ENCODE measurements around the gene ADRA1B. TPM values are rescaled to one million over a fixed set of nuclear protein-coding genes. Genes with fewer than 3 reads are reported as not detected.

Gene ADRA1B
- polyA plus RNA-seq: under 1 TPM in 3 of 4 donors, not detected in 1; 0.25 to 0.45 (median 0.31) TPM
- long read RNA-seq, donor 1: 0 reads
- long read RNA-seq, donor 2: 0 reads
- long read RNA-seq, donor 3: 0 reads
- long read RNA-seq, donor 4: 0 reads
- long read RNA-seq, donor 5: 0 reads
- long read RNA-seq, donor 6: 0 reads
- long read RNA-seq, donor 7: 0 reads
- long read RNA-seq, donor 8: 0 reads
- long read RNA-seq, donor 9: 0 reads
- long read RNA-seq, donor 10, partial matches to known transcripts: 0 of 1 reads
- long read RNA-seq, donor 10, other reads (novel, unspliced or antisense): 0 of 1 reads

DNA sequence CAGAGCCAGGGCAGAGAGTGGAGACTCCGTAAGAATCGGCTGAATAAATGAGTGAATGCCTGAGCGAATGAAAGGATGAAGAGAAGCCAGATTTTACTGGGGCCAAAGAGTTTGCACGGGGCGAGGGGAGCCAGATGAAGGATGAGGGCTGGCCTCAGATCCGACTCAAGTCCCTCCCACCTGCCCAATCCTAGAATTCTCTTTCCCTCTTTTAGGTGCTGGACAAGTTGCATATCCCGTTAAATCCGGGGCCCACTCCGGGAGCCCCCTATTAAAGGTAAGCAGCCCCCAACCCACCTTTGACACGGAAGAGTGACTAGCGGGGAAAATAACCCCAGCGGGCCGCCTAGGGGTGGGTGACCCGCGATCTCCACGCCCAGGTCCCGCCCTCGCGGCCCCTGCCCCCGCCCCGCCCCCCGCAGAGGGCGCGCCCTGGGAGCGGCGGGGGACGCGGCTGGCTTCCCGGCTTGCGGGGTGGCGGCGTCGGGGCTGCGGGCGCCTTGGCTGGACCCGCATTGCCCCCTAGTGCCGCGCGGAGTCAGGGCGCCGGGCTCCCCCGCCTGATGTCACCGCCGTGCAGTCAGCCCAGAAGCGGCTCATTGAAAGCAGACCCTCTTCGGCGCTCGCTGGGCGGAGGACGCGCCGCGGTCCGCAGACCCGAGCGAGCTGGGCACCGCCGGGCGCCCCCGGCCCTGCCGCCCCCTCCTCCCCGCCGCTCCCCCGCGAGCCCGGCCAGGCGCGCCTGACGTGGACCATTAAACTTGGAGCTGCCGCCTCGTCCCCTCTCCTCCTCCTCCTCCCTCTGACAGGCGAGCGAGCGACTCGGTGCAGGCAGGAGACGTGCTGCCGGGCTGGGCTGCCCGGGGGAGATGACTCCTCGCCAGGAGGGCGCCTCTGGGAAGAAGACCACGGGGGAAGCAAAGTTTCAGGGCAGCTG, at the start of gene ADRA1B:
ADRA1B (plus strand) TSS at position 579 of the 937 bp plus-strand sequence. CDS start 424 bp downstream, outside the sequence.
- FAIRE-seq: no peak
- Histone ChIP-seq H3K4me1 (ENCODE audit: control insufficient read depth in 3 of 3, insufficient read depth in 2 of 3, low read depth in 1 of 3, low read length in 2 of 3) (peaks cover 0 to 25% (median 0%) of the 10 kb centered on the region in 3 donors), H3K9me3 (ENCODE audit: control insufficient read depth in 2 of 2, insufficient read depth in 1 of 2, low read depth in 1 of 2, low read length in 1 of 2) (no peaks in the 10 kb centered on the region), H3K36me3 (ENCODE audit: control insufficient read depth in 3 of 3, insufficient read depth in 2 of 3, low read depth in 1 of 3, low read length in 3 of 3) (no peaks in the 10 kb centered on the region), H3K27ac (ENCODE audit: low read depth in 1 of 3, low read length in 2 of 3) (no peak within 1 kb of the TSS), H3K4me3 (ENCODE audit: low read depth in 1 of 3, low read length in 3 of 3) (peak within 1 kb of the TSS in 2 of 3 donors; percentile 22 to 51), H3K27me3 (ENCODE audit: control insufficient read depth in 3 of 3, insufficient read depth in 3 of 3, low read length in 3 of 3) (peaks cover 0 to 42% (median 6%) of the 10 kb centered on the region in 3 donors)
- 2 to 4% (median 2%) methylated on average over 60 to 81 of the region's 81 CpGs for WGBS, 3 donors
- peak; percentile 49 to 80 for DNase-seq

DNA sequence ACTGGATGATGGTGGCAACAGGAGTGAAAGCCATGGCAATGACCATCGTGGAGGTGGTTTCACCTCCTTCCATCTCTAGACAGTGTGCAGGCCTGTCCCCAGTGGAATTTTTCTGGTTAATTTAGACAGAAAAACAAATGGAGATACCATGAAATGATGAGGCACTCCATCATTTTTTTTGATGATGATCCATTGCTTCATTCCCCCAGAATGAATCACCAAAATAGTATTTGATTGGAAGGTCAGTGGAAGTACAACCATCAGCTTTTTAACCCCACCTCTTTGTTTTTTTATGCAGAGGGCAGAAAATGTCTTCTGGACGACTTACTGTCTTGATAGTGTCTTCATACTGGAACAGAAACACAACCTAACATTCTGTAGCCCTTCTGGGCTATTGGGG, 42.6 kb upstream of the ADRA1B start:
- no peak for FAIRE-seq
- WGBS, 3 donors: 61 to 71% (median 63%) methylated on average over 2 of the region's 2 CpGs

DNA sequence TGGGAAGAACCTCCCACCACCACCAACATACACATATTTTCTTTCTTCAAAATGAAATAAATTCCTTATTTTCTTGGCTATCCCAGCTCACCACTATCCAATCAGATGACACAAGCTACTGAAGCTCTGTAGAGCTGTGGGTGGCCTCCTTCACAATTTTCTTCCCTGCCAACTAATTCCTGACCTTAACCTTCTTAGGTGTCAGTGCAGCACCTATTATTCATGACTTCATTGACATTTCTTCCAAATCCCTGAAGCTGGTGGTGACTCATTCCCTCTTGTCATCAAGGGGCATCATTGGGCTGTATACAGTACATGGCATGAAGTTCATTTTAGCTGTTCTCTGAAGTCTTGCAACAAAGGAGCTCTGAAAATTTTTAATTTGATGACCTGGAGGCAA, 42.0 kb upstream of the ADRA1B start:
- Histone ChIP-seq H3K9me3 (ENCODE audit: control insufficient read depth in 2 of 2, insufficient read depth in 1 of 2, low read depth in 1 of 2, low read length in 1 of 2) (no peaks in the 10 kb centered on the region), H3K4me1 (ENCODE audit: control insufficient read depth in 3 of 3, insufficient read depth in 2 of 3, low read depth in 1 of 3, low read length in 2 of 3) (no peaks in the 10 kb centered on the region), H3K27me3 (ENCODE audit: control insufficient read depth in 3 of 3, insufficient read depth in 3 of 3, low read length in 3 of 3) (peaks cover 0 to 8% (median 0%) of the 10 kb centered on the region in 3 donors), H3K4me3 (ENCODE audit: low read depth in 1 of 3, low read length in 3 of 3) (no peak overlapping the region), H3K36me3 (ENCODE audit: control insufficient read depth in 3 of 3, insufficient read depth in 2 of 3, low read depth in 1 of 3, low read length in 3 of 3) (no peaks in the 10 kb centered on the region), H3K27ac (ENCODE audit: low read depth in 1 of 3, low read length in 2 of 3) (no peak overlapping the region)
- DNase-seq (no peak), FAIRE-seq (no peak)

More for the DNA sequence above, 42.6 kb upstream of the ADRA1B start:
- H3K4me3 ChIP-seq (ENCODE audit: low read depth in 1 of 3, low read length in 3 of 3): no peak overlapping the region
- no peaks in the 10 kb centered on the region for H3K4me1 ChIP-seq (ENCODE audit: control insufficient read depth in 3 of 3, insufficient read depth in 2 of 3, low read depth in 1 of 3, low read length in 2 of 3)
- no peak overlapping the region for H3K27ac ChIP-seq (ENCODE audit: low read depth in 1 of 3, low read length in 2 of 3)
- H3K36me3 ChIP-seq (ENCODE audit: control insufficient read depth in 3 of 3, insufficient read depth in 2 of 3, low read depth in 1 of 3, low read length in 3 of 3): no peaks in the 10 kb centered on the region
- H3K9me3 ChIP-seq (ENCODE audit: control insufficient read depth in 2 of 2, insufficient read depth in 1 of 2, low read depth in 1 of 2, low read length in 1 of 2): no peaks in the 10 kb centered on the region
- H3K27me3 ChIP-seq (ENCODE audit: control insufficient read depth in 3 of 3, insufficient read depth in 3 of 3, low read length in 3 of 3): peaks cover 0 to 8% (median 0%) of the 10 kb centered on the region in 3 donors
- no peak for DNase-seq

DNA sequence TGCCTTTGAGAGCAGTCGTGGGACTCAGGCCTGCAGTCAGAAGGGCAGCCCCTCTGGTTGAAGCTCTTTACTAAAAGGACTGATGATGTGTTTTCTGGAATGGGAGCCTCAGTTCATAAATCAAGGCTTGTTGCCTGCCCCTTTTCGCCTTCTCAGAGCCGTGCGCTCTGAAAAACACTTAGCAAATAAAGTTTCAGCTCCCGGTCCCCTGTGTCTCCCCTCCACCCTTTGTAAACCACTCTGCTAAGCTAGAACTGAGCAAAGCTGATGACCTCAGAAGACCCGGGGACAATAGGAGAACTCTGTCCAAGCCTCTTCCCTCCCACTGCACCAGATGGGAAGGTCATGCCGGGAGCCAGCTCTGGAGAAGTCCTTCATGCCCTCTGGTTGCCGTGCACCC, 39.3 kb upstream of the ADRA1B start:
- FAIRE-seq (no peak), DNase-seq (no peak)
- Histone ChIP-seq H3K36me3 (ENCODE audit: control insufficient read depth in 3 of 3, insufficient read depth in 2 of 3, low read depth in 1 of 3, low read length in 3 of 3) (no peaks in the 10 kb centered on the region), H3K27ac (ENCODE audit: low read depth in 1 of 3, low read length in 2 of 3) (no peak overlapping the region), H3K27me3 (ENCODE audit: control insufficient read depth in 3 of 3, insufficient read depth in 3 of 3, low read length in 3 of 3) (peaks cover 0 to 5% (median 0%) of the 10 kb centered on the region in 3 donors), H3K9me3 (ENCODE audit: control insufficient read depth in 2 of 2, insufficient read depth in 1 of 2, low read depth in 1 of 2, low read length in 1 of 2) (no peaks in the 10 kb centered on the region), H3K4me1 (ENCODE audit: control insufficient read depth in 3 of 3, insufficient read depth in 2 of 3, low read depth in 1 of 3, low read length in 2 of 3) (no peaks in the 10 kb centered on the region), H3K4me3 (ENCODE audit: low read depth in 1 of 3, low read length in 3 of 3) (no peak overlapping the region)
- 58 to 65% (median 62%) methylated on average over 8 of the region's 8 CpGs for WGBS, 3 donors

DNA sequence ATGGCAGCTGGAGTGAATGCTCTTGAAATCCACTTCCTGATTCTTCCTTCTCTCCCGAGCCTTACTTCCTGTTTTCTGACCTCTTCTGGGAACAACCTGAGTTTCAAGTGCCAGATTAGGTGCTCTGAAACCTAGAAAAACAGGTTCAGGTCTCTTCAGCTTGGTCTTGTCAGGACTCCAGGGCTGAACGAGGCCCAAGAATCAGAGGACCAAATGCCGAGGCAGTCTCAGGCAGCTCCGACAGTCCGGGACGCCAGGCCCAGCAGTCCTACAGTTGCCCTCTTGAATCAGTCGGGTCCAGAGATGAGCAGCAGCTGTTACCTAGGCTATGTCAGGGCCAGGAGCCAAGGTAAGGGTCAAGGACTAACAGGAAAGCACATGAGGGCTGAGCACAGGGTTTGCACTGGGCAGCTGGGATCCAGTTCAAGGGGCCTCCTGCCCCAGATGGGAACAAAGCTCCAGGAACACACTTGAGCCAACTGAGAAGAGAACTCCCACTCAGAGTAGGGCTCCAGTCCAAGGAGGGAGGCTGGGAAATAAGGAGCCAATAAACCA, 38.3 kb upstream of the ADRA1B start:
- Histone ChIP-seq H3K4me1 (ENCODE audit: control insufficient read depth in 3 of 3, insufficient read depth in 2 of 3, low read depth in 1 of 3, low read length in 2 of 3) (no peaks in the 10 kb centered on the region), H3K36me3 (ENCODE audit: control insufficient read depth in 3 of 3, insufficient read depth in 2 of 3, low read depth in 1 of 3, low read length in 3 of 3) (no peaks in the 10 kb centered on the region), H3K4me3 (ENCODE audit: low read depth in 1 of 3, low read length in 3 of 3) (no peak overlapping the region), H3K9me3 (ENCODE audit: control insufficient read depth in 2 of 2, insufficient read depth in 1 of 2, low read depth in 1 of 2, low read length in 1 of 2) (no peaks in the 10 kb centered on the region), H3K27ac (ENCODE audit: low read depth in 1 of 3, low read length in 2 of 3) (peak overlapping the region in 1 of 3 donors; percentile 55), H3K27me3 (ENCODE audit: control insufficient read depth in 3 of 3, insufficient read depth in 3 of 3, low read length in 3 of 3) (peaks cover 0 to 5% (median 0%) of the 10 kb centered on the region in 3 donors)
- FAIRE-seq: no peak
- no peak for DNase-seq
- WGBS, 3 donors: 56 to 63% (median 61%) methylated on average over 7 of the region's 7 CpGs

DNA sequence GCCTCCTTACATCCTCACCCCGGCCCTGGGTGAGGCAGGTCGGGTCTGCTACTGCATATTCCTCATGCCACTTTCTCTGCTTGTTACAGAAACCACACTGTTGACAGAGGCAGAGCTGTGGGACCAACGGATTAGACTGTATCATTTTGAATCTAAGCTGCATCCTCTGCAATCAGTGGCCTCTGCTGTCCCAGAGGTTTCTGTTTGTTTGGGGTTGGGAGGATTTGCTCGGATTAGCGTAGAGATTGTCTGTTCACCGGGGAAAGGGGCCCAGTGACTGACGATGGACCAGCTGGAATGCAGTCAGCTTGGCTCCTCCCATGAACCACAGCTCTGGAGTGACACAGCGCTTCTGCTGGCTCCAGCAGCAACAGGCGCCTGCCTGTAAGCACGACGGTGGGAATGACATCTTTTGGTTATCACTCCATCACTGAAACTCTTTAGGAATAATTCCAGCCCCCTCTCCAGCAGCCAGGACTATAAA, 37.3 kb upstream of the ADRA1B start:
- Histone ChIP-seq H3K27me3 (ENCODE audit: control insufficient read depth in 3 of 3, insufficient read depth in 3 of 3, low read length in 3 of 3) (peaks cover 0 to 5% (median 0%) of the 10 kb centered on the region in 3 donors), H3K9me3 (ENCODE audit: control insufficient read depth in 2 of 2, insufficient read depth in 1 of 2, low read depth in 1 of 2, low read length in 1 of 2) (no peaks in the 10 kb centered on the region), H3K27ac (ENCODE audit: low read depth in 1 of 3, low read length in 2 of 3) (peak overlapping the region in 1 of 3 donors; percentile 19), H3K36me3 (ENCODE audit: control insufficient read depth in 3 of 3, insufficient read depth in 2 of 3, low read depth in 1 of 3, low read length in 3 of 3) (no peaks in the 10 kb centered on the region), H3K4me3 (ENCODE audit: low read depth in 1 of 3, low read length in 3 of 3) (no peak overlapping the region), H3K4me1 (ENCODE audit: control insufficient read depth in 3 of 3, insufficient read depth in 2 of 3, low read depth in 1 of 3, low read length in 2 of 3) (no peaks in the 10 kb centered on the region)
- DNase-seq (peak in 1 of 2 donors; percentile 45), FAIRE-seq (no peak)
- 3 to 4% (median 4%) methylated on average over 11 of the region's 11 CpGs for WGBS, 3 donors

DNA sequence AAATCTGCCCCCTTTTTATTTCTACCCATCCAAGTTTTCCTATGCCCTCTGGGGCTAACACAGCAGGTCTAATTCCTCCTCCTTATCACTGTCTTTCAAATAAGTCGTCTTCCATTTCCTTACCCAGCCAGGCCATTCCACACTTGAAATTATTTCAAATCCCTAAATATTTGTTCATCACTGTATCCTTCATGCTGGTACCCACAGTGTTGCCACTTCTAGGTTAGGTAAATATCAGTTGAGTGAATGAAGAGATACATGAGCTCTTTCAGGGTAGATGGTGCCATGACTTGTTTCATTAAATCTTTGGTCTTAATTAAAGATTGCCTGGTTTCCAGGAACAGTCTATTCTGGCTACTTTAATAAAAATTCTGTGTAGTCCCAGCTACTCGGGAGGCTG, 35.6 kb upstream of the ADRA1B start:
- no peaks in the 10 kb centered on the region for H3K36me3 ChIP-seq (ENCODE audit: control insufficient read depth in 3 of 3, insufficient read depth in 2 of 3, low read depth in 1 of 3, low read length in 3 of 3)
- FAIRE-seq: no peak
- 79 to 91% (median 81%) methylated on average over 2 of the region's 2 CpGs for WGBS, 3 donors
- H3K27me3 ChIP-seq (ENCODE audit: control insufficient read depth in 3 of 3, insufficient read depth in 3 of 3, low read length in 3 of 3): peaks cover 0 to 5% (median 0%) of the 10 kb centered on the region in 3 donors
- DNase-seq: no peak
- no peaks in the 10 kb centered on the region for H3K4me1 ChIP-seq (ENCODE audit: control insufficient read depth in 3 of 3, insufficient read depth in 2 of 3, low read depth in 1 of 3, low read length in 2 of 3)
- no peaks in the 10 kb centered on the region for H3K9me3 ChIP-seq (ENCODE audit: control insufficient read depth in 2 of 2, insufficient read depth in 1 of 2, low read depth in 1 of 2, low read length in 1 of 2)
- no peak overlapping the region for H3K27ac ChIP-seq (ENCODE audit: low read depth in 1 of 3, low read length in 2 of 3)
- H3K4me3 ChIP-seq (ENCODE audit: low read depth in 1 of 3, low read length in 3 of 3): no peak overlapping the region

DNA sequence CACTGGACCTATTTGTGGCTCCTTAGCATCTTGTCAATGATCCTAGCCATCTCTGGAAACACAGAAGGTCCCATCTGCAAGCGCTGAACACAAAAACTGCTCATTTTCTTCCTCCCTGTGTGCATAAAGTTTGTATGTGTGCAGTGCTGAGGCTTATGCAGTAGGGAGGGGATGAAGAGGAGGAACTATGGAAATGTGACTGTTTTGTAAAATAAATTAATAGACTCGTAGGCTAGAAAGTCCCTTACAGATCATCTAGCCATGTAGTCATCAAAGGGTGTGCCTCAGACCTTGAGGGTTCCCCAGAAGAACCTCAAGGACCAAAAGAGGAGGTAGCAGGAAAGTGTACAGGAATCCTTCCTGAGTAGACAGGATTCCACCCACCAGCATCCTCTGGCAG, 34.3 kb upstream of the ADRA1B start:
- Histone ChIP-seq H3K4me1 (ENCODE audit: control insufficient read depth in 3 of 3, insufficient read depth in 2 of 3, low read depth in 1 of 3, low read length in 2 of 3) (no peaks in the 10 kb centered on the region), H3K4me3 (ENCODE audit: low read depth in 1 of 3, low read length in 3 of 3) (no peak overlapping the region), H3K27ac (ENCODE audit: low read depth in 1 of 3, low read length in 2 of 3) (no peak overlapping the region), H3K27me3 (ENCODE audit: control insufficient read depth in 3 of 3, insufficient read depth in 3 of 3, low read length in 3 of 3) (peaks cover 0 to 2% (median 0%) of the 10 kb centered on the region in 3 donors), H3K9me3 (ENCODE audit: control insufficient read depth in 2 of 2, insufficient read depth in 1 of 2, low read depth in 1 of 2, low read length in 1 of 2) (no peaks in the 10 kb centered on the region), H3K36me3 (ENCODE audit: control insufficient read depth in 3 of 3, insufficient read depth in 2 of 3, low read depth in 1 of 3, low read length in 3 of 3) (no peaks in the 10 kb centered on the region)
- no peak for DNase-seq
- FAIRE-seq: no peak
- 54 to 68% (median 60%) methylated on average over 2 of the region's 2 CpGs for WGBS, 3 donors
